WTC11 (cell line): ENCODE data around the gene GAK. TPM values are rescaled to one million over a fixed set of nuclear protein-coding genes. Genes with fewer than 3 reads are reported as not detected.

Experiments used
- AR ChIP-seq: fragments of 250-450 bp; sonication (Bioruptor Pico); IDR thresholded peaks from 2 replicates; pipeline ENCODE4 v1.9.0; 2021; ENCODE audit warnings: mild to moderate bottlenecking
- FOXK1 ChIP-seq: sonication (generic); formaldehyde crosslinking; IDR thresholded peaks from 2 replicates; pipeline ENCODE4 v1.8.0; 2022; ENCODE audit warnings: mild to moderate bottlenecking, moderate library complexity, missing genetic modification reagents
- FOXP1 ChIP-seq: sonication (generic); formaldehyde crosslinking; IDR thresholded peaks from 2 replicates; pipeline ENCODE4 v1.8.0; 2022; ENCODE audit warnings: missing genetic modification reagents, mild to moderate bottlenecking, moderate library complexity, borderline replicate concordance
- JUN ChIP-seq: sonication (generic); formaldehyde crosslinking; IDR thresholded peaks from 2 replicates; pipeline ENCODE4 v1.8.0; 2023; ENCODE audit warnings: mild to moderate bottlenecking, missing genetic modification reagents
- PREB ChIP-seq: sonication (generic); formaldehyde crosslinking; IDR thresholded peaks from 2 replicates; pipeline ENCODE4 v1.8.1; 2022; ENCODE audit warnings: mild to moderate bottlenecking, missing genetic modification reagents, moderate library complexity, borderline replicate concordance
- TEAD1 ChIP-seq: sonication (generic); formaldehyde crosslinking; IDR thresholded peaks from 2 replicates; pipeline ENCODE4 v1.8.0; 2022; ENCODE audit warnings: mild to moderate bottlenecking, missing genetic modification reagents
- ZBTB21 ChIP-seq: sonication (generic); formaldehyde crosslinking; IDR thresholded peaks from 2 replicates; pipeline ENCODE4 v1.8.1; 2023; ENCODE audit warnings: mild to moderate bottlenecking, missing genetic modification reagents, borderline replicate concordance
- ZNF263 ChIP-seq: sonication (generic); formaldehyde crosslinking; IDR thresholded peaks from 2 replicates; pipeline ENCODE4 v1.8.1; 2022; ENCODE audit warnings: low read depth, mild to moderate bottlenecking, moderate library complexity, missing genetic modification reagents
- total RNA-seq: library from RNA; stranded (reverse); gene quantifications from 3 replicates; pipeline ENCODE4 v1.2.3, GENCODE V29; 2021
- TF ChIP-seq, protein P1 (sequence below): fragments of 250-450 bp; sonication (Bioruptor Pico); IDR thresholded peaks from 2 replicates; pipeline ENCODE4 v1.9.0; 2021; ENCODE audit warnings: mild to moderate bottlenecking, borderline replicate concordance
- TF ChIP-seq, protein P2 (sequence below): sonication (generic); formaldehyde crosslinking; conservative IDR thresholded peaks from 2 replicates; pipeline ENCODE4 v1.8.1; 2023; ENCODE audit warnings: mild to moderate bottlenecking, low read depth, missing genetic modification reagents, moderate library complexity
- TF ChIP-seq, protein P3 (sequence below): fragments of 200-600 bp; IDR thresholded peaks from 2 replicates; pipeline ENCODE4 v1.8.0; 2022; ENCODE audit warnings: antibody characterized with exemption
- TF ChIP-seq, protein P4 (sequence below): sonication (generic); formaldehyde crosslinking; IDR thresholded peaks from 2 replicates; pipeline ENCODE4 v1.8.0; 2023; ENCODE audit warnings: missing genetic modification reagents

The GAK gene
- total RNA-seq, 1 experiment from 2014 or later, result 121 TPM

DNA sequence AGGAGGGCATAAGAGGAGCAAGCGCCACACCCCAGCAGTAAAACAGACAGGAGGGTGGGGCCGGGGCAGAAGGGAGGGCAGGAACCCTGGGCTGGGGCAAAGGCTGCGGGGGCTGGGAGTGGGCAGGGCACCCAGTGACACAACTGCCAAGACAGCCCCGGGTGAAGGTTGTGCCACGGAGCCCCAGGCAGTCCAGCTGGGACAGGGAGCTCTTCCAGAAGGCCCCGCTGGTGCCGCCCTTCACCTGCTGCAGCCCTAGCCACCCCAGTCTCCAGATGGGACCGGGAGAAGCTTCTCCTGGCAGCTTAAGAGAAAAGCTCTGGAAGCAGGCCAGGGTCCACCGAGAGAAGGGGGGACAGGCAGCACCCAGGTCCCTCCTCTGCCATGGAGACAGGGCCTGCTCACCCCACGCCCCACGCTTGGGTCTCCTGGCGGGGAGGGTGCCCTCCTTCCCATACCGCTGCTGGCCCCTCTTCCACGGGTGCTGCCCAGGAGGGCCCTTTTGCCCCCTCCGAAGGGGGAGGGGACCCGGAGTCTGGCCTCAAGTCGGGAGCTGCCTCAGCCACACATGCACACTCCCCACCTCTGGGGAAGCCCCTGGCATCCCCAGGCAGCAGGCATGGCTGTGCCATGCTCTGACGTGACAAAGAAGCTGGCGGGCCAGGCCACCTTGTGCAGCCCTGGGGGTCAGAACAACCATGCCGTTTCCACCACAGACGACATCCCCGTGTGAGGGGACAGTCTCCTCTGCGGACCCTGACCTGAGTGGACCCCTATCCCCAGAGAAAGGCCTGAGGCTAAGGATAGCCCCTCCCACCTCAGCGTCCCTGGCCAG, 39.8 kb upstream of the GAK start (continued):
- TF ChIP-seq ZBTB21 (CRISPR knock-in tag) (no peak), TEAD1 (no peak), FOXK1 (CRISPR knock-in tag) (no peak), JUN (CRISPR knock-in tag) (no peak), ZNF263 (CRISPR knock-in tag) (no peak), PREB (CRISPR knock-in tag) (no peak), FOXP1 (CRISPR knock-in tag) (no peak), AR (CRISPR knock-in tag) (no peak)
- TF ChIP-seq, protein P1, sequence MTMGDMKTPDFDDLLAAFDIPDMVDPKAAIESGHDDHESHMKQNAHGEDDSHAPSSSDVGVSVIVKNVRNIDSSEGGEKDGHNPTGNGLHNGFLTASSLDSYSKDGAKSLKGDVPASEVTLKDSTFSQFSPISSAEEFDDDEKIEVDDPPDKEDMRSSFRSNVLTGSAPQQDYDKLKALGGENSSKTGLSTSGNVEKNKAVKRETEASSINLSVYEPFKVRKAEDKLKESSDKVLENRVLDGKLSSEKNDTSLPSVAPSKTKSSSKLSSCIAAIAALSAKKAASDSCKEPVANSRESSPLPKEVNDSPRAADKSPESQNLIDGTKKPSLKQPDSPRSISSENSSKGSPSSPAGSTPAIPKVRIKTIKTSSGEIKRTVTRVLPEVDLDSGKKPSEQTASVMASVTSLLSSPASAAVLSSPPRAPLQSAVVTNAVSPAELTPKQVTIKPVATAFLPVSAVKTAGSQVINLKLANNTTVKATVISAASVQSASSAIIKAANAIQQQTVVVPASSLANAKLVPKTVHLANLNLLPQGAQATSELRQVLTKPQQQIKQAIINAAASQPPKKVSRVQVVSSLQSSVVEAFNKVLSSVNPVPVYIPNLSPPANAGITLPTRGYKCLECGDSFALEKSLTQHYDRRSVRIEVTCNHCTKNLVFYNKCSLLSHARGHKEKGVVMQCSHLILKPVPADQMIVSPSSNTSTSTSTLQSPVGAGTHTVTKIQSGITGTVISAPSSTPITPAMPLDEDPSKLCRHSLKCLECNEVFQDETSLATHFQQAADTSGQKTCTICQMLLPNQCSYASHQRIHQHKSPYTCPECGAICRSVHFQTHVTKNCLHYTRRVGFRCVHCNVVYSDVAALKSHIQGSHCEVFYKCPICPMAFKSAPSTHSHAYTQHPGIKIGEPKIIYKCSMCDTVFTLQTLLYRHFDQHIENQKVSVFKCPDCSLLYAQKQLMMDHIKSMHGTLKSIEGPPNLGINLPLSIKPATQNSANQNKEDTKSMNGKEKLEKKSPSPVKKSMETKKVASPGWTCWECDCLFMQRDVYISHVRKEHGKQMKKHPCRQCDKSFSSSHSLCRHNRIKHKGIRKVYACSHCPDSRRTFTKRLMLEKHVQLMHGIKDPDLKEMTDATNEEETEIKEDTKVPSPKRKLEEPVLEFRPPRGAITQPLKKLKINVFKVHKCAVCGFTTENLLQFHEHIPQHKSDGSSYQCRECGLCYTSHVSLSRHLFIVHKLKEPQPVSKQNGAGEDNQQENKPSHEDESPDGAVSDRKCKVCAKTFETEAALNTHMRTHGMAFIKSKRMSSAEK (CRISPR knock-in tag), result no peak
- TF ChIP-seq, protein P2, sequence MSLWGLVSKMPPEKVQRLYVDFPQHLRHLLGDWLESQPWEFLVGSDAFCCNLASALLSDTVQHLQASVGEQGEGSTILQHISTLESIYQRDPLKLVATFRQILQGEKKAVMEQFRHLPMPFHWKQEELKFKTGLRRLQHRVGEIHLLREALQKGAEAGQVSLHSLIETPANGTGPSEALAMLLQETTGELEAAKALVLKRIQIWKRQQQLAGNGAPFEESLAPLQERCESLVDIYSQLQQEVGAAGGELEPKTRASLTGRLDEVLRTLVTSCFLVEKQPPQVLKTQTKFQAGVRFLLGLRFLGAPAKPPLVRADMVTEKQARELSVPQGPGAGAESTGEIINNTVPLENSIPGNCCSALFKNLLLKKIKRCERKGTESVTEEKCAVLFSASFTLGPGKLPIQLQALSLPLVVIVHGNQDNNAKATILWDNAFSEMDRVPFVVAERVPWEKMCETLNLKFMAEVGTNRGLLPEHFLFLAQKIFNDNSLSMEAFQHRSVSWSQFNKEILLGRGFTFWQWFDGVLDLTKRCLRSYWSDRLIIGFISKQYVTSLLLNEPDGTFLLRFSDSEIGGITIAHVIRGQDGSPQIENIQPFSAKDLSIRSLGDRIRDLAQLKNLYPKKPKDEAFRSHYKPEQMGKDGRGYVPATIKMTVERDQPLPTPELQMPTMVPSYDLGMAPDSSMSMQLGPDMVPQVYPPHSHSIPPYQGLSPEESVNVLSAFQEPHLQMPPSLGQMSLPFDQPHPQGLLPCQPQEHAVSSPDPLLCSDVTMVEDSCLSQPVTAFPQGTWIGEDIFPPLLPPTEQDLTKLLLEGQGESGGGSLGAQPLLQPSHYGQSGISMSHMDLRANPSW, result no peak
- TF ChIP-seq, protein P3, sequence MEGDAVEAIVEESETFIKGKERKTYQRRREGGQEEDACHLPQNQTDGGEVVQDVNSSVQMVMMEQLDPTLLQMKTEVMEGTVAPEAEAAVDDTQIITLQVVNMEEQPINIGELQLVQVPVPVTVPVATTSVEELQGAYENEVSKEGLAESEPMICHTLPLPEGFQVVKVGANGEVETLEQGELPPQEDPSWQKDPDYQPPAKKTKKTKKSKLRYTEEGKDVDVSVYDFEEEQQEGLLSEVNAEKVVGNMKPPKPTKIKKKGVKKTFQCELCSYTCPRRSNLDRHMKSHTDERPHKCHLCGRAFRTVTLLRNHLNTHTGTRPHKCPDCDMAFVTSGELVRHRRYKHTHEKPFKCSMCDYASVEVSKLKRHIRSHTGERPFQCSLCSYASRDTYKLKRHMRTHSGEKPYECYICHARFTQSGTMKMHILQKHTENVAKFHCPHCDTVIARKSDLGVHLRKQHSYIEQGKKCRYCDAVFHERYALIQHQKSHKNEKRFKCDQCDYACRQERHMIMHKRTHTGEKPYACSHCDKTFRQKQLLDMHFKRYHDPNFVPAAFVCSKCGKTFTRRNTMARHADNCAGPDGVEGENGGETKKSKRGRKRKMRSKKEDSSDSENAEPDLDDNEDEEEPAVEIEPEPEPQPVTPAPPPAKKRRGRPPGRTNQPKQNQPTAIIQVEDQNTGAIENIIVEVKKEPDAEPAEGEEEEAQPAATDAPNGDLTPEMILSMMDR, result no peak
- TF ChIP-seq, protein P4, sequence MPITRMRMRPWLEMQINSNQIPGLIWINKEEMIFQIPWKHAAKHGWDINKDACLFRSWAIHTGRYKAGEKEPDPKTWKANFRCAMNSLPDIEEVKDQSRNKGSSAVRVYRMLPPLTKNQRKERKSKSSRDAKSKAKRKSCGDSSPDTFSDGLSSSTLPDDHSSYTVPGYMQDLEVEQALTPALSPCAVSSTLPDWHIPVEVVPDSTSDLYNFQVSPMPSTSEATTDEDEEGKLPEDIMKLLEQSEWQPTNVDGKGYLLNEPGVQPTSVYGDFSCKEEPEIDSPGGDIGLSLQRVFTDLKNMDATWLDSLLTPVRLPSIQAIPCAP, result no peak
